ENCODE results near the gene SMAP1. TPM values are rescaled to one million over a fixed set of nuclear protein-coding genes. Genes with fewer than 3 reads are reported as not detected.

Gene SMAP1
- total RNA-seq, 1 experiment from 2014 or later, result 23.7 TPM

DNA sequence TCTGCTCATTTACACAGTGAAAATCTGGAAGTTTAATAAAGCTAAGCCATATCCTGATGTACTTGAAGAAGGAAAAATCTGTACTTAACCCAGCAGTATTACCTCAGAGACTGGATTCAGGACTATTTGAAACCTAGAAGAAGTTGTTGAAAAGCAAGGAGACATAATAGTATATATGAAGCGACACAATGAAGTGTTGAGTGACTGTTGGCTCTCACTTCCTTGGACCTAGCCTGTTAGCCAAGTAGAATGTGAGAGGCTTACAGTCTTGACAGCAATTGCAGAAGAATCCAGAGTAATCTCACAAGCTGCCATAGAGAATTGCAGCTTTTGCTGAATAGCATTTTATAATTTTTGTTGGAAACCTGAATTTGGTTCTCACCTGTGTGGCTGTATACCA lies 26.7 kb downstream of the SMAP1 start:
- H3K27me3 ChIP-seq (replicated peaks; ENCODE audit: insufficient read depth, low read depth, low read length, poor library complexity), result no peaks in the 10 kb centered on the region
- H3K36me3 ChIP-seq (ENCODE audit: insufficient read depth, low read length, poor library complexity, severe bottlenecking), result no peaks in the 10 kb centered on the region
- peaks cover 6% of the 10 kb centered on the region for H3K9me3 ChIP-seq (ENCODE audit: low read depth, low read length, poor library complexity, severe bottlenecking)
- TF ChIP-seq, protein P1, sequence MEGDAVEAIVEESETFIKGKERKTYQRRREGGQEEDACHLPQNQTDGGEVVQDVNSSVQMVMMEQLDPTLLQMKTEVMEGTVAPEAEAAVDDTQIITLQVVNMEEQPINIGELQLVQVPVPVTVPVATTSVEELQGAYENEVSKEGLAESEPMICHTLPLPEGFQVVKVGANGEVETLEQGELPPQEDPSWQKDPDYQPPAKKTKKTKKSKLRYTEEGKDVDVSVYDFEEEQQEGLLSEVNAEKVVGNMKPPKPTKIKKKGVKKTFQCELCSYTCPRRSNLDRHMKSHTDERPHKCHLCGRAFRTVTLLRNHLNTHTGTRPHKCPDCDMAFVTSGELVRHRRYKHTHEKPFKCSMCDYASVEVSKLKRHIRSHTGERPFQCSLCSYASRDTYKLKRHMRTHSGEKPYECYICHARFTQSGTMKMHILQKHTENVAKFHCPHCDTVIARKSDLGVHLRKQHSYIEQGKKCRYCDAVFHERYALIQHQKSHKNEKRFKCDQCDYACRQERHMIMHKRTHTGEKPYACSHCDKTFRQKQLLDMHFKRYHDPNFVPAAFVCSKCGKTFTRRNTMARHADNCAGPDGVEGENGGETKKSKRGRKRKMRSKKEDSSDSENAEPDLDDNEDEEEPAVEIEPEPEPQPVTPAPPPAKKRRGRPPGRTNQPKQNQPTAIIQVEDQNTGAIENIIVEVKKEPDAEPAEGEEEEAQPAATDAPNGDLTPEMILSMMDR (conservative IDR thresholded peaks at IDR 0.05; ENCODE audit: low read depth, low read length), result no peak
- no peak for TF ChIP-seq EZH2 (IDR thresholded peaks at IDR 0.05; ENCODE audit: borderline replicate concordance, low read depth, low read length, poor library complexity, severe bottlenecking)
- intact Hi-C loops (cut with micrococcal nuclease; ENCODE audit: unreplicated experiment), result no loop called here
- ChIA-PET POLR2A (ENCODE audit: low non-redundant PET) (no interaction called here), CTCF (no interaction called here)
- DNase-seq (ENCODE audit: low spot score), result no peak
- no peak overlapping the region for H3K27ac ChIP-seq (ENCODE audit: low read depth, low read length, poor library complexity, severe bottlenecking)
- BruUV-seq (replicated peaks), result no TSS peak
- no peak overlapping the region for H3K4me3 ChIP-seq (ENCODE audit: low read depth, low read length, poor library complexity, severe bottlenecking)
- H3K4me1 ChIP-seq (ENCODE audit: insufficient read depth, low read length, poor library complexity, severe bottlenecking), result no peaks in the 10 kb centered on the region

DNA sequence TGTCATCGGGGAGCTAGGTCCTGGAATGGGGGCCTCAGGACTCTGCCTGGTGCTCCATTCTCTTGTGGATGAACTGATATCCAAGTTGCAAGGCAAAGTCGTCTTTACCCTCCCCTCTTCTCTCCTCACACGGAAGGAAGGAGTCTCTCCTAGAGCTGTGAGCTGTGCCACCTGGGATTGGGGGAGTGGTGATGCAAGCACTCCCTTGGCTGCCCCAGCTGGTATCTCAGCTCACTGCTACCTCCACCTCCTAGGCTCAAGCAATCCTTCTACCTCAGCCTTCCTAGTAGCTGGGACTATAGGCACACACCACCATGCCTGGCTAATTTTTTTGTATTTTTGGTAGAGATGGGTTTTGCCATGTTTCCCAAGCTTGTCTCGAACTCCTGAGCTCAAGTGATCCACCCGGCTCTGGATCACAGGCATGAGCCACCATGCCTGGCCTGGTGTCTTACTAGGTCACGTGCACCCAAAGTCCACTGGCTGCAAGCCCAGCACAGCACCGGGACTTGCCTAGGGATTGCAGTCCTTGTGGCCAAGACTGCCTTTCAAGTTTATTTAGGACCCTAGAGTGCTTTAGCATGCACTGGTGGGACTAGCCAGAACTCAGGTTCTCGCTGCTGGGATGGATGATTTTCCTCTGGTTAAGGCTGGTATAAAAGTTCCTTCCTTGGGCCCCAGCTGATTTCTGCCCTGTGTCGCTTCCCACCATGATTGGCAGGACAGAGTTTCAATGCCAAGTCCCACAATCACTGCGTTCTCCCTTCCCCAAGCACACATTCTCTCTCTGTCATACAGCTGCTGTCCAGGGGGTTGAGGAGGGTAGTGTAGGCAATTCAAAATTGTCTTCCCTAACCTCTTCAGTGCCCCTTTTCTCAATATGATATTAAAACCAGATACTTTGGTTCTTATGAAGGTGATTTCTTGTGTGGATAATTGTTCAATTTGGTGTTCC lies 33.5 kb downstream of the SMAP1 start:
- ChIA-PET POLR2A (ENCODE audit: low non-redundant PET) (no interaction called here), CTCF (interaction anchor here (0.6 kb wide), 1 partner anchor 184 kb away, joined by 10 read pairs; no protein-coding TSS in a partner anchor)
- TF ChIP-seq, protein P1 (conservative IDR thresholded peaks at IDR 0.05; ENCODE audit: low read depth, low read length), result no peak
- TF ChIP-seq EZH2 (IDR thresholded peaks at IDR 0.05; ENCODE audit: borderline replicate concordance, low read depth, low read length, poor library complexity, severe bottlenecking), result no peak
- no peak overlapping the region for H3K4me3 ChIP-seq (ENCODE audit: low read depth, low read length, poor library complexity, severe bottlenecking)
- no peak for DNase-seq (ENCODE audit: low spot score)
- no peaks in the 10 kb centered on the region for H3K9me3 ChIP-seq (ENCODE audit: low read depth, low read length, poor library complexity, severe bottlenecking)
- no peaks in the 10 kb centered on the region for H3K27me3 ChIP-seq (replicated peaks; ENCODE audit: insufficient read depth, low read depth, low read length, poor library complexity)
- no TSS peak for BruUV-seq (replicated peaks)
- H3K4me1 ChIP-seq (ENCODE audit: insufficient read depth, low read length, poor library complexity, severe bottlenecking), result no peaks in the 10 kb centered on the region
- intact Hi-C loops (cut with micrococcal nuclease; ENCODE audit: unreplicated experiment), result loop anchor here (10.0 kb wide), 1 partner anchor 644 kb away; no protein-coding TSS in a partner anchor
- H3K36me3 ChIP-seq (ENCODE audit: insufficient read depth, low read length, poor library complexity, severe bottlenecking), result no peaks in the 10 kb centered on the region
- no peak overlapping the region for H3K27ac ChIP-seq (ENCODE audit: low read depth, low read length, poor library complexity, severe bottlenecking)

DNA sequence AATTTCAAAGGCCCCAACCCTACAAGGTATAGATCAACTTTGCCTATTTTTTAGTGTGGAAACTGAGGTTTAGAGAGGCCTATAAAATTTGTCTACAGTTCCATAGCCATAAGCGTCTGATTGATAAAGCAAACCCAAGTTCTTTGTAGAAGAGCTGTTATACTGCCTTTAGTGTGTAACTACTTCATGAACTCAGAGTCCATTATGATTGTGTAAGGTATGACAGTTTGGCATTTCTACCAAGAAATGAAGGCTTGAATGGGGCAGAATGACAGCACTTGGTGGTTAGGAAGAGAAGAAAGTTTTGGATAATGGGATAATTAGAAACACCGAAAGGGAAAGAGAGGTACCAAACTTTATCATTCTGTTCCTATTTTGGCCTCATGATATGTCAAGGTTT lies 38.1 kb downstream of the SMAP1 start:
- Histone ChIP-seq H3K27ac (ENCODE audit: low read depth, low read length, poor library complexity, severe bottlenecking) (no peak overlapping the region), H3K9me3 (ENCODE audit: low read depth, low read length, poor library complexity, severe bottlenecking) (no peaks in the 10 kb centered on the region), H3K4me1 (ENCODE audit: insufficient read depth, low read length, poor library complexity, severe bottlenecking) (peaks cover 5% of the 10 kb centered on the region), H3K4me3 (ENCODE audit: low read depth, low read length, poor library complexity, severe bottlenecking) (no peak overlapping the region), H3K27me3 (replicated peaks; ENCODE audit: insufficient read depth, low read depth, low read length, poor library complexity) (no peaks in the 10 kb centered on the region), H3K36me3 (ENCODE audit: insufficient read depth, low read length, poor library complexity, severe bottlenecking) (no peaks in the 10 kb centered on the region)
- ChIA-PET POLR2A (ENCODE audit: low non-redundant PET) (no interaction called here), CTCF (no interaction called here)
- intact Hi-C loops (cut with micrococcal nuclease; ENCODE audit: unreplicated experiment), result loop anchor here (1.0 to 10.0 kb wide), 4 partner anchors 179 to 639 kb away; no protein-coding TSS in a partner anchor
- TF ChIP-seq, protein P1 (conservative IDR thresholded peaks at IDR 0.05; ENCODE audit: low read depth, low read length), result no peak
- no peak for TF ChIP-seq EZH2 (IDR thresholded peaks at IDR 0.05; ENCODE audit: borderline replicate concordance, low read depth, low read length, poor library complexity, severe bottlenecking)
- no TSS peak for BruUV-seq (replicated peaks)
- DNase-seq (ENCODE audit: low spot score), result no peak

Data from A673 (cell line).